ENCODE results near the gene MMP23B. TPM values are rescaled to one million over a fixed set of nuclear protein-coding genes. Genes with fewer than 3 reads are reported as not detected.
A peak's percentile ranks its signal among the peaks of the same experiment; 100 is the strongest.
"Not testable (repeated sequence)": the region's sequence is repeated elsewhere in the genome, so short reads cannot be mapped to it uniquely, and the experiment has no call there.

Gene MMP23B
- total RNA-seq, 4 donors from 2014 or later: 1.8 to 5.9 (median 4.1) TPM

GRCh38 chr1:1671365-1672119, 39.6 kb downstream of the MMP23B start:
- no peak overlapping the region for H3K4me3 ChIP-seq
- H3K4me1 ChIP-seq: no peaks in the 10 kb centered on the region
- H3K27ac ChIP-seq: no peak overlapping the region
- DNase-seq: peak in 1 of 3 donors; percentile 33
- TF ChIP-seq POLR2A (IDR thresholded peaks at IDR 0.05) (no peak), CTCF (IDR thresholded peaks at IDR 0.05) (no peak)
- H3K9me3 ChIP-seq: no peaks in the 10 kb centered on the region
- H3K36me3 ChIP-seq: peaks cover 0 to 58% (median 0%) of the 10 kb centered on the region in 3 donors
- no peaks in the 10 kb centered on the region for H3K27me3 ChIP-seq

GRCh38 chr1:1672181-1672965, 40.4 kb downstream of the MMP23B start:
- Histone ChIP-seq H3K4me1 (no peaks in the 10 kb centered on the region), H3K4me3 (no peak overlapping the region), H3K9me3 (no peaks in the 10 kb centered on the region), H3K36me3 (peaks cover 0 to 53% (median 0%) of the 10 kb centered on the region in 3 donors), H3K27me3 (no peaks in the 10 kb centered on the region), H3K27ac (no peak overlapping the region)
- peak in 1 of 3 donors; percentile 37 for DNase-seq
- no peak for TF ChIP-seq CTCF (IDR thresholded peaks at IDR 0.05)

- Histone ChIP-seq H3K36me3 (peaks cover 0 to 30% (median 0%) of the 10 kb centered on the region in 3 donors), H3K4me1 (peaks cover 4 to 21% (median 17%) of the 10 kb centered on the region in 4 donors), H3K27ac (peak overlapping the region in 1 of 4 donors; percentile 59)
- not testable (repeated sequence) for H3K27me3 ChIP-seq, H3K4me3 ChIP-seq, H3K9me3 ChIP-seq
- peak in 1 of 3 donors; percentile 47 for DNase-seq
Observed at GRCh38 chr1:1674806-1675205, 42.8 kb downstream of the MMP23B start.

GRCh38 chr1:1675218-1675617, 43.2 kb downstream of the MMP23B start:
- not testable (repeated sequence) for H3K27me3 ChIP-seq, H3K9me3 ChIP-seq, H3K4me3 ChIP-seq
- H3K36me3 ChIP-seq: peaks cover 0 to 26% (median 0%) of the 10 kb centered on the region in 3 donors
- peak in 1 of 3 donors; percentile 49 for DNase-seq
- peaks cover 4 to 26% (median 17%) of the 10 kb centered on the region in 4 donors for H3K4me1 ChIP-seq
- H3K27ac ChIP-seq: peak overlapping the region in 1 of 4 donors; percentile 59

- Histone ChIP-seq H3K27ac (peak overlapping the region in 1 of 4 donors; percentile 53), H3K4me1 (peaks cover 4 to 34% (median 17%) of the 10 kb centered on the region in 4 donors), H3K36me3 (peaks cover 0 to 18% (median 0%) of the 10 kb centered on the region in 3 donors)
- not testable (repeated sequence) for H3K27me3 ChIP-seq, H3K9me3 ChIP-seq, H3K4me3 ChIP-seq
- DNase-seq: peak in 1 of 3 donors; percentile 37
Observed at GRCh38 chr1:1676087-1676486, 44.1 kb downstream of the MMP23B start.

GRCh38 chr1:1677718-1678580, 46.0 kb downstream of the MMP23B start:
- peak overlapping the region; percentile 75 to 95 (median 86) for H3K27ac ChIP-seq
- H3K9me3 ChIP-seq: no peaks in the 10 kb centered on the region
- H3K27me3 ChIP-seq: no peaks in the 10 kb centered on the region
- peaks cover 0 to 4% (median 0%) of the 10 kb centered on the region in 3 donors for H3K36me3 ChIP-seq
- peaks cover 4 to 39% (median 17%) of the 10 kb centered on the region in 4 donors for H3K4me1 ChIP-seq
- DNase-seq: peak in 2 of 3 donors; percentile 81 to 90
- TF ChIP-seq CTCF (IDR thresholded peaks at IDR 0.05) (no peak), POLR2A (IDR thresholded peaks at IDR 0.05) (no peak)
- peak overlapping the region; percentile 5 to 33 (median 28) for H3K4me3 ChIP-seq

Data from Peyer's patch (tissue), 4 donors.